ENCODE results near the gene CXCL10. TPM values are rescaled to one million over a fixed set of nuclear protein-coding genes. Genes with fewer than 3 reads are reported as not detected.

The CXCL10 gene
- total and polyA plus RNA-seq, 9 donors: 0.09 to 1.1 (median 0.19) TPM; not detected in 1

Other genes with a start within 250 kb of the CXCL10 start
- 0.04 TPM for gene PPEF2, start 121.0 kb downstream of the CXCL10 start, total RNA-seq
- under 1 TPM in 4 of 8 donors, not detected in 4; 0.07 to 0.43 (median 0.27) TPM for gene PPEF2, start 121.0 kb downstream of the CXCL10 start, polyA plus RNA-seq (ENCODE audit: insufficient read depth in 1 of 8, insufficient read length in 8 of 8, low replicate concordance in 1 of 8)
- gene NAAA, start 82.5 kb downstream of the CXCL10 start, total RNA-seq: 8.8 TPM
- 10 to 100 TPM in 7 of 8 donors, 1 to 10 TPM in 1; 7.4 to 21.6 (median 12.0) TPM for gene NAAA, start 82.5 kb downstream of the CXCL10 start, polyA plus RNA-seq (ENCODE audit: insufficient read depth in 1 of 8, insufficient read length in 8 of 8, low replicate concordance in 1 of 8)
- gene SDAD1, start 32.6 kb downstream of the CXCL10 start, total RNA-seq: 23.4 TPM
- gene SDAD1, start 32.6 kb downstream of the CXCL10 start, polyA plus RNA-seq (ENCODE audit: insufficient read depth in 1 of 8, insufficient read length in 8 of 8, low replicate concordance in 1 of 8): 10 to 100 TPM; 21.0 to 32.4 (median 27.0) TPM
- 0.04 TPM for gene CXCL9, start 16.0 kb downstream of the CXCL10 start, total RNA-seq
- under 1 TPM in 6 of 8 donors, not detected in 2; 0.04 to 0.41 (median 0.09) TPM for gene CXCL9, start 16.0 kb downstream of the CXCL10 start, polyA plus RNA-seq (ENCODE audit: insufficient read depth in 1 of 8, insufficient read length in 8 of 8, low replicate concordance in 1 of 8)
- gene CXCL11, start 12.6 kb upstream of the CXCL10 start, total RNA-seq: not detected
- under 1 TPM in 1 of 8 donors, not detected in 7; 0.07 TPM for gene CXCL11, start 12.6 kb upstream of the CXCL10 start, polyA plus RNA-seq (ENCODE audit: insufficient read depth in 1 of 8, insufficient read length in 8 of 8, low replicate concordance in 1 of 8)
- gene ART3, start 51.2 kb upstream of the CXCL10 start, total RNA-seq: 26.0 TPM
- gene ART3, start 51.2 kb upstream of the CXCL10 start, polyA plus RNA-seq (ENCODE audit: insufficient read depth in 1 of 8, insufficient read length in 8 of 8, low replicate concordance in 1 of 8): 10 to 100 TPM; 21.7 to 54.3 (median 38.9) TPM
- 45.7 TPM for gene NUP54, start 124.9 kb upstream of the CXCL10 start, total RNA-seq
- gene NUP54, start 124.9 kb upstream of the CXCL10 start, polyA plus RNA-seq (ENCODE audit: insufficient read depth in 1 of 8, insufficient read length in 8 of 8, low replicate concordance in 1 of 8): 10 to 100 TPM; 31.9 to 45.4 (median 39.3) TPM
- gene SCARB2, start 190.3 kb upstream of the CXCL10 start, total RNA-seq: 136 TPM
- gene SCARB2, start 190.3 kb upstream of the CXCL10 start, polyA plus RNA-seq (ENCODE audit: insufficient read depth in 1 of 8, insufficient read length in 8 of 8, low replicate concordance in 1 of 8): 100 to 1,000 TPM; 101 to 154 (median 117) TPM
- gene FAM47E, start 228.2 kb upstream of the CXCL10 start, total RNA-seq: 1.9 TPM
- 1 to 10 TPM in 5 of 8 donors, under 1 TPM in 3; 0.64 to 2.4 (median 1.1) TPM for gene FAM47E, start 228.2 kb upstream of the CXCL10 start, polyA plus RNA-seq (ENCODE audit: insufficient read depth in 1 of 8, insufficient read length in 8 of 8, low replicate concordance in 1 of 8)

All from muscle of leg (tissue), 9 donors.